ENCODE results near the gene POLE. TPM values are rescaled to one million over a fixed set of nuclear protein-coding genes. Genes with fewer than 3 reads are reported as not detected.
A peak's percentile ranks its signal among the peaks of the same experiment; 100 is the strongest.

The POLE gene
- total and polyA plus RNA-seq, 10 of the 15 experiments (the other 5 are each of a cell fraction or from before 2014, with no cell fraction given) = 2.3 to 103 (median 37.1) TPM

GRCh38 chr12:132633398-132633797 lies 53.7 kb downstream of the POLE start (continued):
- TF ChIP-seq ZBTB4 (CRISPR knock-in tag; IDR thresholded peaks at IDR 0.05) (no peak), BCL3 (IDR thresholded peaks at IDR 0.05; ENCODE audit: borderline replicate concordance, insufficient read depth, low read depth, low read length, poor library complexity, severe bottlenecking) (no peak)

- Histone ChIP-seq H3K4me1 (ENCODE audit: control insufficient read depth, insufficient read depth, low read length) (no peaks in the 10 kb centered on the region; the same call in 1 of the 2 replicates), H3K36me3 (ENCODE audit: control insufficient read depth in 2 of 2, insufficient read depth in 2 of 2, low read length in 1 of 2) (peaks cover 23 to 41% of the 10 kb centered on the region in 2 experiments), H3K9me3 (replicated peaks; ENCODE audit: control insufficient read depth, insufficient read depth, low read length) (no peaks in the 10 kb centered on the region), H3K9ac (ENCODE audit: control insufficient read depth, insufficient read depth, low read length) (no peak overlapping the region), H3K79me2 (ENCODE audit: control insufficient read depth, insufficient read depth, low read length) (no peaks in the 10 kb centered on the region), H4K20me1 (ENCODE audit: control insufficient read depth, insufficient read depth) (no peaks in the 10 kb centered on the region), H3K4me3 (no peak overlapping the region), H3K27ac (ENCODE audit: control insufficient read depth, insufficient read depth) (no peak overlapping the region), H3K4me2 (ENCODE audit: control insufficient read depth, insufficient read depth) (no peak overlapping the region), H3K27me3 (replicated peaks in 1 of 2; ENCODE audit: control insufficient read depth in 2 of 2, insufficient read depth in 2 of 2, low read length in 1 of 2) (no peaks in the 10 kb centered on the region), H2AFZ (ENCODE audit: control insufficient read depth, low read depth, low read length) (no peak overlapping the region)
- DNase-seq (ENCODE audit: low read depth, low spot score) (no peak), ATAC-seq (no peak), FAIRE-seq (no peak)
- in situ Hi-C loops (cut with MboI) = no loop called here
- BruUV-seq (replicated peaks) = no TSS peak
- TF ChIP-seq SPI1 (IDR thresholded peaks at IDR 0.05; ENCODE audit: borderline replicate concordance, insufficient read depth, low read depth, low read length) (peak; percentile 58; the same call in 1 of the 2 replicates), SUPT20H (IDR thresholded peaks at IDR 0.05; ENCODE audit: borderline replicate concordance, control insufficient read depth, low read depth, low read length) (no peak), ATF3 (IDR thresholded peaks at IDR 0.05; ENCODE audit: borderline replicate concordance, extremely low read depth, low read depth, low read length) (peak; percentile 69; the same call in 1 of the 2 replicates)
- POLR2A ChIA-PET = no interaction called here
- CTCF ChIA-PET = interaction anchor here (1.1 kb wide), 1 partner anchor 18 kb away, joined by 3 read pairs; no protein-coding TSS in a partner anchor
- RAD21 ChIA-PET (ENCODE audit: unreplicated experiment) = no interaction called here
- 77% methylated on average over 16 of the region's 17 CpGs for WGBS (ENCODE audit: insufficient coverage, insufficient replicate concordance, low lambda C conversion rate, missing lambda C conversion rate)
- intact Hi-C loops (cut with micrococcal nuclease; ENCODE audit: unreplicated experiment) = no loop called here
- SMC1A ChIA-PET (ENCODE audit: uncharacterized antibody, unreplicated experiment) = no interaction called here
Observed at GRCh38 chr12:132632521-132633228, 54.5 kb downstream of the POLE start.

All from GM12878 (cell line).